ENCODE data around the gene WWP2. TPM values are rescaled to one million over a fixed set of nuclear protein-coding genes. Genes with fewer than 3 reads are reported as not detected.

The WWP2 gene
- polyA plus RNA-seq, 1 donor from 2014 or later, result 11.9 TPM

- no peaks in the 10 kb centered on the region for H3K27me3 ChIP-seq (ENCODE audit: insufficient read depth, low read depth, low read length)
- no peak overlapping the region for H3K27ac ChIP-seq (ENCODE audit: low read length)
- no peak overlapping the region for H2AFZ ChIP-seq (ENCODE audit: low read depth, low read length)
- no peaks in the 10 kb centered on the region for H3K79me2 ChIP-seq (replicated peaks; ENCODE audit: insufficient read depth, low read length)
- no peaks in the 10 kb centered on the region for H3K9me3 ChIP-seq (ENCODE audit: low read length)
- no peak overlapping the region for H3K4me2 ChIP-seq (ENCODE audit: low read length)
- no peaks in the 10 kb centered on the region for H3K36me3 ChIP-seq (ENCODE audit: insufficient read depth, low read length)
- H3K9me2 ChIP-seq (ENCODE audit: insufficient read depth, low read length), result no peaks in the 10 kb centered on the region
- no peak overlapping the region for H3K9ac ChIP-seq (ENCODE audit: low read length)
- H3K4me3 ChIP-seq (ENCODE audit: low read length), result no peak overlapping the region
- no peaks in the 10 kb centered on the region for H3F3A ChIP-seq (ENCODE audit: insufficient read depth, low read length, poor library complexity, severe bottlenecking)
- no peak for TF ChIP-seq TAF1 (IDR thresholded peaks at IDR 0.05; ENCODE audit: low read depth)
- TF ChIP-seq, protein P1, sequence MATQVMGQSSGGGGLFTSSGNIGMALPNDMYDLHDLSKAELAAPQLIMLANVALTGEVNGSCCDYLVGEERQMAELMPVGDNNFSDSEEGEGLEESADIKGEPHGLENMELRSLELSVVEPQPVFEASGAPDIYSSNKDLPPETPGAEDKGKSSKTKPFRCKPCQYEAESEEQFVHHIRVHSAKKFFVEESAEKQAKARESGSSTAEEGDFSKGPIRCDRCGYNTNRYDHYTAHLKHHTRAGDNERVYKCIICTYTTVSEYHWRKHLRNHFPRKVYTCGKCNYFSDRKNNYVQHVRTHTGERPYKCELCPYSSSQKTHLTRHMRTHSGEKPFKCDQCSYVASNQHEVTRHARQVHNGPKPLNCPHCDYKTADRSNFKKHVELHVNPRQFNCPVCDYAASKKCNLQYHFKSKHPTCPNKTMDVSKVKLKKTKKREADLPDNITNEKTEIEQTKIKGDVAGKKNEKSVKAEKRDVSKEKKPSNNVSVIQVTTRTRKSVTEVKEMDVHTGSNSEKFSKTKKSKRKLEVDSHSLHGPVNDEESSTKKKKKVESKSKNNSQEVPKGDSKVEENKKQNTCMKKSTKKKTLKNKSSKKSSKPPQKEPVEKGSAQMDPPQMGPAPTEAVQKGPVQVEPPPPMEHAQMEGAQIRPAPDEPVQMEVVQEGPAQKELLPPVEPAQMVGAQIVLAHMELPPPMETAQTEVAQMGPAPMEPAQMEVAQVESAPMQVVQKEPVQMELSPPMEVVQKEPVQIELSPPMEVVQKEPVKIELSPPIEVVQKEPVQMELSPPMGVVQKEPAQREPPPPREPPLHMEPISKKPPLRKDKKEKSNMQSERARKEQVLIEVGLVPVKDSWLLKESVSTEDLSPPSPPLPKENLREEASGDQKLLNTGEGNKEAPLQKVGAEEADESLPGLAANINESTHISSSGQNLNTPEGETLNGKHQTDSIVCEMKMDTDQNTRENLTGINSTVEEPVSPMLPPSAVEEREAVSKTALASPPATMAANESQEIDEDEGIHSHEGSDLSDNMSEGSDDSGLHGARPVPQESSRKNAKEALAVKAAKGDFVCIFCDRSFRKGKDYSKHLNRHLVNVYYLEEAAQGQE (IDR thresholded peaks at IDR 0.05; ENCODE audit: borderline replicate concordance), result no peak
- TF ChIP-seq EZH2 (IDR thresholded peaks at IDR 0.05; ENCODE audit: borderline replicate concordance, insufficient read depth, low read length, poor library complexity, severe bottlenecking), result no peak
- no peak for TF ChIP-seq RAD21 (conservative IDR thresholded peaks at IDR 0.05)
- no peak for TF ChIP-seq POLR2AphosphoS5 (IDR thresholded peaks at IDR 0.05)
- TF ChIP-seq SMC3 (conservative IDR thresholded peaks at IDR 0.05; ENCODE audit: poor library complexity), result no peak
- no peak for TF ChIP-seq EP300 (conservative IDR thresholded peaks at IDR 0.05; ENCODE audit: poor library complexity, severe bottlenecking)
- TF ChIP-seq, protein P2, sequence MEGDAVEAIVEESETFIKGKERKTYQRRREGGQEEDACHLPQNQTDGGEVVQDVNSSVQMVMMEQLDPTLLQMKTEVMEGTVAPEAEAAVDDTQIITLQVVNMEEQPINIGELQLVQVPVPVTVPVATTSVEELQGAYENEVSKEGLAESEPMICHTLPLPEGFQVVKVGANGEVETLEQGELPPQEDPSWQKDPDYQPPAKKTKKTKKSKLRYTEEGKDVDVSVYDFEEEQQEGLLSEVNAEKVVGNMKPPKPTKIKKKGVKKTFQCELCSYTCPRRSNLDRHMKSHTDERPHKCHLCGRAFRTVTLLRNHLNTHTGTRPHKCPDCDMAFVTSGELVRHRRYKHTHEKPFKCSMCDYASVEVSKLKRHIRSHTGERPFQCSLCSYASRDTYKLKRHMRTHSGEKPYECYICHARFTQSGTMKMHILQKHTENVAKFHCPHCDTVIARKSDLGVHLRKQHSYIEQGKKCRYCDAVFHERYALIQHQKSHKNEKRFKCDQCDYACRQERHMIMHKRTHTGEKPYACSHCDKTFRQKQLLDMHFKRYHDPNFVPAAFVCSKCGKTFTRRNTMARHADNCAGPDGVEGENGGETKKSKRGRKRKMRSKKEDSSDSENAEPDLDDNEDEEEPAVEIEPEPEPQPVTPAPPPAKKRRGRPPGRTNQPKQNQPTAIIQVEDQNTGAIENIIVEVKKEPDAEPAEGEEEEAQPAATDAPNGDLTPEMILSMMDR (IDR thresholded peaks at IDR 0.05; ENCODE audit: poor library complexity, severe bottlenecking), result no peak
- TF ChIP-seq MXI1 (conservative IDR thresholded peaks at IDR 0.05; ENCODE audit: poor library complexity, severe bottlenecking), result no peak
- H4K20me1 ChIP-seq (ENCODE audit: insufficient read depth), result no peaks in the 10 kb centered on the region
Measured at GRCh38 chr16:69859105-69859989, 97.2 kb downstream of the WWP2 start.

DNA sequence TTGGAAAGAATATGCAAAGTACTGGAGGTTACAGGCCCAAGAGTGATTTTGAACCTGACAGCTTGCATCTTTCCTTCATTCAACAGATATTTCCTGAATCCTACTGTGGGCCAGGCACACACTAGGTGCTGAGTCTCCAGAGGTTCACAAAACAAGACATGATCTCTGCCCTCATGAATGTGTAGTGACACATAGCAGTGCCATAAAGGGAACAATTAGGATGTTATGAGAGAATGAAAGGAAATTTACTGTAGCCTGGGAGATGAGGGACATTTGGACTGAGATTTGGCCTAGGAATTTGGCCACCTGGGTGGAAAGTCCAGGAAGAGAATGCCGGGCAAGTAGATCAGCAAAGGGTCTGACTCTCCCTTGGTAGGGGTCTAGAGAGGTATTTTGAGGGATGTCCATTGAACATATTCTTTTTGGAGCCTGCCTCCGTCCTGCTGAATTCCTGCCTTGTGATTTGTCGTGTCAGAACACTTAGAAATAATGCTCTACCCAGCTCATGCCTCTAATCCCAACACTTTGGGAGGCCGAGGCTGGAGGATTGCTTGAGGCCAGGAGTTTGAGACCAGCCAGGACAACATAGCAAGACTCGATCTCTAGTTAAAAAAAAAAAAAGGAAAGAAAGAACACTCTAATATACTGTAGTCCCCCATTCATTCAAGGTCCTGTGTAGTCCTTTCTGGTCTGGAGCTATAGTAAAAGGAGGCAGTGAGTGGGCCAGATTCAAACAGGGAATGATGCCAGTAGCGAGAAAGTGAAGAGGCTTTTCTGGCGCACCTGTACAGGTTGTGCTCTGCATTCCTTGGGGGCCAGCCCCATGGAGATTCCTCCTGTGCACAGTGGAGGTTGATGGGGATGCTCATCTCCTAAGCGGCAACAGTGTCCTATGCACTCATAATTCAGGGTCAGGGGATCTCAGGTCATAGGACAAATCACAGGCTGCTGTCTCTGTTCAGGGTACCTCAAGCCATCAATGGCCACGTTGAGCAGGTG, 98.4 kb downstream of the WWP2 start:
- no peak overlapping the region for H3K27ac ChIP-seq (ENCODE audit: low read length)

More for the DNA sequence above, 98.4 kb downstream of the WWP2 start:
- Histone ChIP-seq H2AFZ (ENCODE audit: low read depth, low read length) (no peak overlapping the region), H3F3A (ENCODE audit: insufficient read depth, low read length, poor library complexity, severe bottlenecking) (no peaks in the 10 kb centered on the region), H3K4me2 (ENCODE audit: low read length) (no peak overlapping the region), H3K79me2 (replicated peaks; ENCODE audit: insufficient read depth, low read length) (no peaks in the 10 kb centered on the region), H3K27me3 (ENCODE audit: insufficient read depth, low read depth, low read length) (no peaks in the 10 kb centered on the region), H3K9me3 (ENCODE audit: low read length) (no peaks in the 10 kb centered on the region), H3K36me3 (ENCODE audit: insufficient read depth, low read length) (no peaks in the 10 kb centered on the region), H3K9ac (ENCODE audit: low read length) (no peak overlapping the region), H4K20me1 (ENCODE audit: insufficient read depth) (no peaks in the 10 kb centered on the region), H3K4me3 (ENCODE audit: low read length) (no peak overlapping the region), H3K9me2 (ENCODE audit: insufficient read depth, low read length) (no peaks in the 10 kb centered on the region)
- TF ChIP-seq TAF1 (IDR thresholded peaks at IDR 0.05; ENCODE audit: low read depth), result no peak
- TF ChIP-seq EZH2 (IDR thresholded peaks at IDR 0.05; ENCODE audit: borderline replicate concordance, insufficient read depth, low read length, poor library complexity, severe bottlenecking), result no peak
- TF ChIP-seq RAD21 (conservative IDR thresholded peaks at IDR 0.05), result no peak
- TF ChIP-seq, protein P2 (IDR thresholded peaks at IDR 0.05; ENCODE audit: poor library complexity, severe bottlenecking), result no peak
- TF ChIP-seq MXI1 (conservative IDR thresholded peaks at IDR 0.05; ENCODE audit: poor library complexity, severe bottlenecking), result no peak
- TF ChIP-seq SMC3 (conservative IDR thresholded peaks at IDR 0.05; ENCODE audit: poor library complexity), result no peak
- TF ChIP-seq POLR2AphosphoS5 (IDR thresholded peaks at IDR 0.05), result no peak
- TF ChIP-seq, protein P1 (IDR thresholded peaks at IDR 0.05; ENCODE audit: borderline replicate concordance), result no peak
- no peak for TF ChIP-seq EP300 (conservative IDR thresholded peaks at IDR 0.05; ENCODE audit: poor library complexity, severe bottlenecking)
